Head of caudate nucleus (tissue), 42 donors: ENCODE results near the gene AGO1.

ENCODE experiments used
- DNase-seq, 42 donors: peaks; one replicate each; pipeline versions ENCODE4 v3.0.0 to v3.0.0-alpha.2; 2020 to 2021; ENCODE audit warnings: mixed read lengths in 7 of 42
- intact Hi-C: fragments of 100-400 bp; cut with DNase I; formaldehyde crosslinking; loops from one replicate; pipeline ENCODE4 v1.15.0; 2022

Gene AGO1

GRCh38 chr1:35894656-35895055 lies 11.6 kb downstream of the AGO1 start:
- no peak for DNase-seq
- intact Hi-C loops = no loop called here

GRCh38 chr1:35899941-35900340 lies 16.9 kb downstream of the AGO1 start:
- no peak for DNase-seq
- intact Hi-C loops = no loop called here

GRCh38 chr1:35901235-35901634 lies 18.2 kb downstream of the AGO1 start:
- intact Hi-C loops = no loop called here

GRCh38 chr1:35902671-35903070 lies 19.7 kb downstream of the AGO1 start:
- intact Hi-C loops = no loop called here
- no peak for DNase-seq

More at GRCh38 chr1:35901235-35901634, 18.2 kb downstream of the AGO1 start:
- no peak for DNase-seq

DNA sequence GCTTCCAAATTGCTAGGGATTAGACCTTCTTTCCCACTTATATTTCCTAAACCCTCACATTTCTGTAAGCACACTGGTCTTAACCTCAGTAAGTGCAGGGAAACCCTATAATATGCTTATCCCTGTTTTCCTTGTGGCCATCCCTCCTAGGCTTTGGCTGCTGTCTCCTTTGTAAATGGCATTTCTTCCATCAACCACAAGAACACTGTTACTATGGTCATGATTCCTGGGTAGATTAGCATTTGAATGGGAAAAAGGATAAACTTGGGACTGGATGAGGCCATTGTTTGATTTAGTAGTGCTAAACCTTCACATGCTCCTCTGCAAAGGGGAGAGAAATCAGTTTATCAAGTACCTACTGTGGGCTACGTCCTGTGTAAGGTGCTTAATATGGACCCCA lies 31.7 kb downstream of the AGO1 start:
- no peak for DNase-seq
- intact Hi-C loops = no loop called here

- intact Hi-C loops = no loop called here
- no peak for DNase-seq
These were observed 32.7 kb downstream of the AGO1 start for GRCh38 chr1:35915693-35916092.

- DNase-seq = no peak
- intact Hi-C loops = no loop called here
These were observed 40.8 kb downstream of the AGO1 start for GRCh38 chr1:35923791-35924221.

DNA sequence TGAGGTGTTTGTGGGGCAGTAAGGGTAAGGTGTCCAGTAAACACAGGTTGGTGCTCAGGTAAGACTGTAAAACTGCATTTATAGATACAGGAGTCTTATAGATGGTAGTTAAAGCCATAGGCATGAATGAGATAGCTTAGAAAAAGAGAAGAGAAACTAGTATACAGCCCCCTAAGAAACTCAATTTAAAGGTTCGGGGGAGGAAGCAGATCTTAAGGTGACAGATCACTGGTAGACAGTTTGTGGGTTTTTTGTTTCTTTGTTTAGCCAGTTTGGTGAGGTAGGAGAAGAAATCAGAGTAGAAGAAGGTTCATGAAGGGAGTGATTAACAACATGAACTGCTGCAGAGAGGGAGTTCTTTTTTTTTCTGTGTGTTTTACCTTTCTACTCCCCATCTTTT lies 41.8 kb downstream of the AGO1 start:
- intact Hi-C loops = no loop called here
- DNase-seq = no peak

DNA sequence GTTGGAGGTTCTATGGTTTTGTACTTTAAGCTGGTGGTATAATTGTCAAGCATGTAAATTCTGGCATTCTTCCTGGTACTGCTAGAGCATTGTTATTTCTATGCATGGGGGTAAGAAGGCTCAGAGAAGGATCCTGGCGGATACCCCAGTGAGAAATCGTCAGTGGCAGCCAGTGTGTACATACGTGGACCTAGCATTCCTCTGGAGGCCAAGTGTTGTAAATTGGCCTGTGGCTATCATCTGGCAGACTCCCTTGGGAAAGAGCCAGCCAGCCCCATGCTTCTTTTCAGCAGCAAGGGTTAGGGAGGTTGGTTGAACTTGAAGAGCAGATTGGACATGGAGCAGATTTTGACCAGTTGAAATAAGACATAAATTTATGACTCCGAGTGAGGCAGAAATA lies 42.7 kb downstream of the AGO1 start:
- no peak for DNase-seq
- intact Hi-C loops = no loop called here

DNA sequence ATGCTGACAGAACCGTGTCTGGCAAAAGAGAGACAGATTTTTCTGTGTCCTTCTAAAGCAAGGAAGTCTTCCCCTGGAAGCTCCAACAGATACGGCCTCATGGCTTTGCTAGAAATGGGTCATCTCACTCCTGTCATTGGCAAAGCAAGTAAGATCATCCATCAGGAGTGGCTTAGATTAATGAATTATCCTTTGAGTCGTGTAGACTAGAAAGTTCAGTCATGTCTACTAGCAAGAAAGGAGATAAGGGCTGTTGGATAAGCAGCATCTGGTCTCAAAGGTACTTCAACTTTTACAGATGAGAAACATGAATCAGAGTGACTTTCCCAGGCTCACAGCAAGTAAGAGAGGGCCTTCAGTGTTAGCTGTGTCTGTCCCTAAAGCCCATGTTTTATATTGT lies 44.5 kb downstream of the AGO1 start:
- intact Hi-C loops = no loop called here
- no peak for DNase-seq

GRCh38 chr1:35929730-35930592 lies 47.0 kb downstream of the AGO1 start:
- intact Hi-C loops = loop anchor here (2.0 to 10.0 kb wide), 2 partner anchors 47 to 155 kb away; partner anchors contain the start of genes ADPRS, AGO1 and TEKT2
- DNase-seq = peak; percentile 36 to 80 (median 66)

DNA sequence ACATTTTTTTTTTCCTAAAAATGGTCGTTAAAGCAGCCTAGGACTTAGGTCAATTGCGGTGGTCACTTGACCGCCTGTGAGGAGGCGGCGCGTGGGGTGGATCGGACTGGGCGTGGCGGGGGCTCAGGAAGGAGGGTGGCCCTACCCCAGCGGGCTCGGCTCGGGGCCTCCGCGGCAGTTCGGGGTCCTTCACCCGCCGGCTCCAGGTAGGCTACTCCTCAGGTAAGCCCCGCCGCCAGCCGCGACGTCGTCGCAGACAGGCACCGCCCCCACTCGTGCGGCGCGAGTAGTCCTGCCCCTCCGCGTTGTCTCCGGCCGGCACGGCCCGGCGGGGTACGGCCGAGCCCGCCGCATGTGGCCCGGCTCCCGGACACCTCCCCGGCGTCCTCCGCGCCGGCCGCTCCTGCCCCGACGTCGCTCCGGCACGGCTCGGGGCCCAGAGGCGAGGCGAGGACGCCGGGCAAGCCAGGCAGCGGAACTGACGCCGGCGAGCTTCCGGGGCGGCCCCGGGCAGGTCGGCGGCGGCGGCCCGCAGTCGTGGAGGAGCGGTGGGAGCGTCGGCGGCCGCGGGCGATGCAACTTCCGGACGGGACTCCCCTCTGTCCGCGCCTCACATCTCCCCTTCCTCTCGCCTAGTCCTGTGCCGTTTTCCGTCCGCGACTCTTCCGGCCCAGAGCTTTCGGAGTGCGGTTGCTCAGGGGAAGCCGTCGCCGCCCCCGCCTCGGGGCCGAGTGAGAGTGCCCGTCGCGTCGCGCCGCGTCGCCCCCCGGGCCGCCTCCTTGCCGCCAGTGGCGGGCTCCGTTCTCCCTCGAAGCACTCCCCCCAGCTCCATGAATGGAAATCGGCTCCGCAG lies 47.8 kb downstream of the AGO1 start, which contains the start of gene AGO3:
AGO3 (plus strand) TSS at position 513 of the 853 bp plus-strand sequence; CDS start at position 835, 322 bp downstream.
- peak; percentile 53 to 93 (median 85) for DNase-seq
- intact Hi-C loops = loop anchor here (2.0 to 10.0 kb wide), 2 partner anchors 48 to 154 kb away; partner anchors contain the start of genes ADPRS, AGO1 and TEKT2

DNA sequence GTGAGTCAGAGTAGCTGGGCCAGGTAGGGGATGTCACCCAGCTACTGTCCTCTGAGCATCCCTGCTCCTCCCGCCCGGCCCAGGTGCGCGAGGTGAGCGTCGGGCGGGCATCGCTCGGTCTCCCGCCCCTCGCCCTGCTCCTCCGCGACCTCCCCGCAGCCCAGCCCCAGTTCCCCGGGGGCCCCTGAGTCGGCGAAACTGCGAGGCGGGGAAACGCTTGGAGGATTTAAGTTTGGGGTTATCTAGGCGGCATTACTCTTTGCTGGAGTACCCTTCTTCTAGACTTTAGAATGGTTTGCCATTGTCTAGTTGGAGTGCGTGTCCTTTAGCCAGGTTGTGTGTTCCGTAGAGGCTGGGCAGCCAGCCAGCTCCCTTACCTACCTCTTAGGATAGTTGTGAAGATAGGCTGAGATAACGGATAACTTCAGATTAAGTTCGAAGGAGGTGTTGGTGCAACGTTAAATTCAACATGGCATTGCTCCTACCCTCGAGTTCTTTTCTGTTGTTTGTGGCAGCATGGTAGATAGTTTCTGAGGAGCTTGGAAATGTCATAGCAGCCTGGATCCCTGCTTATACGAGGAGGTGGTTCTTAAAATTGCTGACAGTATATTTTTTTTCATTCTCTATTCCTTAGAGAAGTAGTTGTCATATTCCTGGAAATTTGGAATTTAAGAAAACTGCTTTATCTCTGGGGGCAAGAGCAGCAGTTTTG lies 48.6 kb downstream of the AGO1 start:
- peak in 14 of 42 donors; percentile 6 to 37 (median 18) for DNase-seq
- intact Hi-C loops = loop anchor here (2.0 to 10.0 kb wide), 2 partner anchors 49 to 153 kb away; partner anchors contain the start of genes ADPRS, AGO1 and TEKT2

- intact Hi-C loops = loop anchor here (10.0 kb wide), 1 partner anchor 153 kb away; the partner anchor contains the start of genes ADPRS and TEKT2
- DNase-seq = no peak
These were observed 49.2 kb downstream of the AGO1 start for GRCh38 chr1:35932158-35932636.

DNA sequence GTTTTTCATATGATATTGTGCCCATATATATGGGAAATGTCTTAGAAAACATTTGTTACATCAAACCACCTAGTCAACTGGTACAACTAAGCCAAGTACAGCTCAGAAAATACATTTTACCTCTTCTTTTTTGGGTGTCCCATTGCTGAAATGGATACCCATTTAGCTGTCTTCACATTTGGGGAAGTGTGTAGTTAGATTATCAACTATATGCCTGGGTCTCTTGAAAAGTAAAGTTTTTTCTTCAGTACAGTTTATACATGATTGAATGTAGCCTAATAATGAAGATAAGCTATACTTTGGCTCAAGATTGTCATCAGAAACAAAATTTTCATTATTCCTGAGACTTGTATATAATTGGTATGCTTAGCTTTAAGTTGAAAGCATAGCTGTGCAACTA lies 49.9 kb downstream of the AGO1 start:
- intact Hi-C loops = loop anchor here (10.0 kb wide), 1 partner anchor 152 kb away; the partner anchor contains the start of genes ADPRS and TEKT2
- no peak for DNase-seq

- DNase-seq = no peak
- intact Hi-C loops = loop anchor here (10.0 kb wide), 1 partner anchor 149 kb away; the partner anchor contains the start of genes ADPRS and TEKT2
These were observed 52.7 kb downstream of the AGO1 start for GRCh38 chr1:35935442-35936388.

GRCh38 chr1:35936838-35937237 lies 53.8 kb downstream of the AGO1 start:
- intact Hi-C loops = loop anchor here (10.0 kb wide), 1 partner anchor 148 kb away; the partner anchor contains the start of genes ADPRS and TEKT2
- no peak for DNase-seq
